ENCODE data around the gene HMGN1.

Gene HMGN1

GRCh38 chr21:39296891-39297290 is 52.0 kb downstream of the HMGN1 start:
- DNase-seq (ENCODE audit: low read depth): no peak
